HG02852 (cell line): ENCODE data around the gene LRMDA.
"Not testable (repeated sequence)": the region's sequence is repeated elsewhere in the genome, so short reads cannot be mapped to it uniquely, and the experiment has no call there.

Experiments
- ATAC-seq: cut with Tn5 transposase; IDR thresholded peaks from one replicate; pipeline ENCODE4 v1.9.1; 2021; ENCODE audit warnings: mild to moderate bottlenecking, moderate library complexity; ENCODE audit not compliant: unreplicated experiment

The LRMDA gene

GRCh38 chr10:76581506-76582256 lies 1150.3 kb downstream of the LRMDA start:
- ATAC-seq = no peak

GRCh38 chr10:76582531-76582930 lies 1151.1 kb downstream of the LRMDA start:
- no peak for ATAC-seq

GRCh38 chr10:76583711-76584161 lies 1152.3 kb downstream of the LRMDA start:
- no peak for ATAC-seq

- not testable (repeated sequence) for ATAC-seq
Observed at GRCh38 chr10:76584466-76584865, 1153.0 kb downstream of the LRMDA start.
